NB4 (cell line): ENCODE data around the gene HSD17B12.

Experiments used
- POLR2A ChIP-seq: IDR thresholded peaks from 2 replicates; pipeline ENCODE4 v1.6.1; 2011; ENCODE audit warnings: mild to moderate bottlenecking; ENCODE audit not compliant: insufficient read length; ENCODE audit errors: extremely low read depth
- TF ChIP-seq, protein P1 (sequence below): IDR thresholded peaks from 2 replicates; pipeline ENCODE4 v1.6.1; 2011; ENCODE audit warnings: low read depth, low read length

GRCh38 chr11:43894546-43894945, 214.0 kb downstream of the HSD17B12 start:
- TF ChIP-seq, protein P1, sequence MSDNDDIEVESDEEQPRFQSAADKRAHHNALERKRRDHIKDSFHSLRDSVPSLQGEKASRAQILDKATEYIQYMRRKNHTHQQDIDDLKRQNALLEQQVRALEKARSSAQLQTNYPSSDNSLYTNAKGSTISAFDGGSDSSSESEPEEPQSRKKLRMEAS = no peak
- TF ChIP-seq POLR2A = no peak
